BE2C (cell line): Measurements from ENCODE around the gene PPP1R9B.

Experiments used
- DNase-seq: peaks from one replicate; pipeline ENCODE4 v3.0.0-alpha.2; 2020
- H3K27me3 ChIP-seq: fragments of 250-450 bp; sonication (Bioruptor Pico); 2 replicates; pipeline ENCODE4 v1.5.1; 2020; ENCODE audit warnings: mild to moderate bottlenecking
- H3K36me3 ChIP-seq: fragments of 250-450 bp; sonication (Bioruptor Pico); 2 replicates; pipeline ENCODE4 v1.5.1; 2020; ENCODE audit warnings: mild to moderate bottlenecking
- H3K4me1 ChIP-seq: fragments of 250-450 bp; sonication (Bioruptor Pico); 2 replicates; pipeline ENCODE4 v1.5.1; 2020
- H3K4me3 ChIP-seq: 2 replicates; pipeline ENCODE4 v1.5.1; 2011; ENCODE audit warnings: low read depth, low read length
- H3K9me3 ChIP-seq: fragments of 250-450 bp; sonication (Bioruptor Pico); 2 replicates; pipeline ENCODE4 v1.5.1; 2020
- CTCF ChIP-seq: IDR thresholded peaks from 2 replicates; pipeline ENCODE4 v1.5.1; 2012; ENCODE audit warnings: mild to moderate bottlenecking, low read depth, low read length

PPP1R9B gene

GRCh38 chr17:50188531-50188920 lies 38.0 kb upstream of the PPP1R9B start:
- no peaks in the 10 kb centered on the region for H3K36me3 ChIP-seq

GRCh38 chr17:50187751-50188530 lies 37.5 kb upstream of the PPP1R9B start:
- H3K4me1 ChIP-seq = no peaks in the 10 kb centered on the region
- no peaks in the 10 kb centered on the region for H3K9me3 ChIP-seq
- H3K27me3 ChIP-seq = no peaks in the 10 kb centered on the region
- TF ChIP-seq CTCF = no peak
- no peak for DNase-seq
- H3K4me3 ChIP-seq = no peak overlapping the region
- H3K36me3 ChIP-seq = no peaks in the 10 kb centered on the region

More at GRCh38 chr17:50188531-50188920, 38.0 kb upstream of the PPP1R9B start:
- H3K27me3 ChIP-seq = no peaks in the 10 kb centered on the region
- H3K9me3 ChIP-seq = no peaks in the 10 kb centered on the region
- no peak for TF ChIP-seq CTCF
- H3K4me1 ChIP-seq = no peaks in the 10 kb centered on the region
- DNase-seq = no peak
- H3K4me3 ChIP-seq = no peak overlapping the region

- no peak for TF ChIP-seq CTCF
- H3K4me3 ChIP-seq = no peak overlapping the region
- H3K36me3 ChIP-seq = no peaks in the 10 kb centered on the region
- no peaks in the 10 kb centered on the region for H3K9me3 ChIP-seq
- H3K27me3 ChIP-seq = no peaks in the 10 kb centered on the region
- H3K4me1 ChIP-seq = no peaks in the 10 kb centered on the region
- DNase-seq = no peak
Measured at GRCh38 chr17:50187394-50187725, 36.9 kb upstream of the PPP1R9B start.

GRCh38 chr17:50186661-50187393 lies 36.4 kb upstream of the PPP1R9B start:
- Histone ChIP-seq H3K4me1 (no peaks in the 10 kb centered on the region), H3K4me3 (no peak overlapping the region), H3K9me3 (no peaks in the 10 kb centered on the region), H3K27me3 (no peaks in the 10 kb centered on the region), H3K36me3 (no peaks in the 10 kb centered on the region)
- DNase-seq = no peak
- no peak for TF ChIP-seq CTCF

- no peaks in the 10 kb centered on the region for H3K27me3 ChIP-seq
- no peak overlapping the region for H3K4me3 ChIP-seq
- no peaks in the 10 kb centered on the region for H3K9me3 ChIP-seq
- H3K36me3 ChIP-seq = no peaks in the 10 kb centered on the region
- no peak for DNase-seq
- TF ChIP-seq CTCF = no peak
- H3K4me1 ChIP-seq = no peaks in the 10 kb centered on the region
Measured at GRCh38 chr17:50185631-50186471, 35.4 kb upstream of the PPP1R9B start.
